Erythroblast (primary cell): ENCODE measurements around the gene RPL28.

Experiments used
- DNase-seq, 2 experiments: peaks; one replicate each; lab custom pipeline; 2025; lab: John Stamatoyannopoulos, UW
- GATA1 ChIP-seq: IDR thresholded peaks from 2 replicates; pipeline ENCODE4 v1.6.1; 2011; ENCODE audit warnings: low read depth, mild to moderate bottlenecking, control low read depth, low read length, moderate library complexity
- POLR2A ChIP-seq: IDR thresholded peaks from 2 replicates; pipeline ENCODE4 v1.6.1; 2011; ENCODE audit warnings: mild to moderate bottlenecking, low read length

The RPL28 gene

DNA sequence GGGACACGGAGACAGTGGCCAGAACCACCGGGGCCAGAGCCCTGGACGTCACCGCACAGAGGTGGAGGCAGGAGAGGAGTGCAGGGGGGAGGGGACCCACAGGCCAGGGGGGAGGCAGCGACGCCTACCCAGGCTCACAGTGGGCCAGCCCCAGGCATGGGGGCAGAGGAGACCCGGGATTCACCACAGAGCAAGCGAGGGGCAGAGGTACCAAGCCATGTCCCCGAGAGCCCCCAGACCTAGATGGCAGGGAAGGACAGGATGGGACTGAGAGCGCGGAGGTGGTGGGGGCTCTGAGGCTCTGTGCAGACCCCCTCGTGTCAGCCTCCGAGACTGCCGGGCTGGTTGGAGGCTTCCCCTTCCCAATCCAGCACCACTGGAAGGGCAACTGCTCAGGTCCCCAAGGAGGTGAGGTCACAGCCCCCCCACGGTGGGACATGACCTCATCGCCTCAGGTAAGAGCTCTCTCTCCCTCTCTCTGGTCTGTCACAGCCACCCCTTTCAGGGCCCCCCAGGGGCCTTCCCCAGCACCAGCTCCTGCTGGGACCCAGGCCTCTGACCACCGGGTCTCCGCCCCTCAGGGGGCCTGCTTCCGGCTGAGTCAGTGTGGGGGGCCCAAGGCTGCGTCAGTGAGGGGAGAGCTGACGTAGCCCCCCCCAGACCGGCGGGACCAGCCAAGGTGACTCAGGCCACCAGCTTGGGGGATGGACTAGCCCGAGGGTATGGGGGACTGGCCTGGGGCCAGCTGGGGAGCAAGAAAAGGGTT lies 13.2 kb upstream of the RPL28 start:
- TF ChIP-seq GATA1 (no peak), POLR2A (no peak)
- no peak for DNase-seq

DNA sequence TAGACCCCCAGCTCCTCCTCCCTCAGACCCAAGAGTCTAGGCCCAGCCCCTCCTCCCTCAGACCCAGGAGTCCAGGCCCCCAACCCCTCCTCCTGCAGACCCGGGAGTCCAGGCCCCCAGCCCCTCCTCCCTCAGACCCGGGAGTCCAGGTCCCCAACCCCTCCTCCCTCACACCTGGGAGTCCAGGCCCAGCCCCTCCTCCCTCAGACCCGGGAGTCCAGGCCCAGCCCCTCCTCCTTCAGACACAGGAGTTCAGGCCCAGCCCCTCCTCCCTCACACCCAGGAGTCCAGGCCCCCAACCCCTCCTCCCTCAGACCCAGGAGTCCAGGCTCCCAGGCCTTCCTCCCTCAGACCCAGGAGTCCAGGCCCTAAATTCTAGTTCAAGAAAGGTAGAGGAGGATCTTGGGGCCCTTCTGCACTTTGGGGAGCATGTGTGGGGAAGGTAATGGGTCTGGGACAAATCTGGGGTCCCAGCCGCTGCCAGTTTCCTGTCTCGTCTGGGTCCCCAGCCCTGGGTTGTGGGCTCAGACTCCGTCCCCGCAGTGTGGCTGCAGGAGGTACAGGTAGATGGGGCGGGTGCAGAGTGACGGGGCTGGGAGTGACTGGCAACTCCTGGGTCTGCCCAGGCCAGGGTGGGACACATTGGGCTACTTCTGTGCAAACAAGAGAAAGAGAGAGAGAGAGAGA lies 12.3 kb upstream of the RPL28 start:
- no peak for TF ChIP-seq POLR2A
- no peak for TF ChIP-seq GATA1
- DNase-seq: no peak

DNA sequence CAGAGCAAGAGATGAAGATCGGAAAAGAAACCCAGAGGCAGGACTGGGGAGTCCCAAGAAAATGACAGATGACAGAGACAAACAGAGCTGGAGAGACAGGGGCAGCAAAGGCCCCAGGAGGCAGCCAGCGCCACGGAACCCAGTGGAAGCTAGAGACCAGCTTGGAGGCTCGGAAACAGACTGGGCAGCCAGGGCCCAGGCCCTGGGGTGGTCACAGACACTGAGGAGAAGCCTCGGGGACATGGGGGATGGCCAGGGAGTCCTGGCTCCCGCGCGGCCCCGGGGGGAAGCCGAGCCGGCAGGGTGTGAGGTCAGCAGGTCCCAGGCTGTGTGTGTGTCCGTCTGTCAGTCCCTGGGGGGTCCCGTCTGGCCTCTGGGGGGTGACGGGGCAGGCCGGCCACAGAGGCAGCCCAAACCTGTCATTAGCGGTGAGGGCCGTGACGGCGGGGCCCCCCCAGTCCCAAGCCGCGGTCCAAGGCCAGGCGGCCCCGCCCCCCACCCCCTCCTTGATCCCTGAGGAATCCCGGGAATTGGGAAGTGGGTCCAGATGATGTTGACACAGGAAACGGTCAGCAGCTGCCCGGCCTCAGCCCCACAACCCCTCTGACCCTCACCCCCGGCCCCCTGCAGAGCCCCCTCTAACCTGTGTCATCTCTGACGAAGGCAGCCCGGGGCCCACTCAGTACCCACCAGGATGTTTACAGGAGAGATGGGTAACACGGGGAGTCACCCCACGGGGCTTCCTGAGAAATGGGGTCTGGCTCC lies 11.6 kb upstream of the RPL28 start:
- no peak for DNase-seq

DNA sequence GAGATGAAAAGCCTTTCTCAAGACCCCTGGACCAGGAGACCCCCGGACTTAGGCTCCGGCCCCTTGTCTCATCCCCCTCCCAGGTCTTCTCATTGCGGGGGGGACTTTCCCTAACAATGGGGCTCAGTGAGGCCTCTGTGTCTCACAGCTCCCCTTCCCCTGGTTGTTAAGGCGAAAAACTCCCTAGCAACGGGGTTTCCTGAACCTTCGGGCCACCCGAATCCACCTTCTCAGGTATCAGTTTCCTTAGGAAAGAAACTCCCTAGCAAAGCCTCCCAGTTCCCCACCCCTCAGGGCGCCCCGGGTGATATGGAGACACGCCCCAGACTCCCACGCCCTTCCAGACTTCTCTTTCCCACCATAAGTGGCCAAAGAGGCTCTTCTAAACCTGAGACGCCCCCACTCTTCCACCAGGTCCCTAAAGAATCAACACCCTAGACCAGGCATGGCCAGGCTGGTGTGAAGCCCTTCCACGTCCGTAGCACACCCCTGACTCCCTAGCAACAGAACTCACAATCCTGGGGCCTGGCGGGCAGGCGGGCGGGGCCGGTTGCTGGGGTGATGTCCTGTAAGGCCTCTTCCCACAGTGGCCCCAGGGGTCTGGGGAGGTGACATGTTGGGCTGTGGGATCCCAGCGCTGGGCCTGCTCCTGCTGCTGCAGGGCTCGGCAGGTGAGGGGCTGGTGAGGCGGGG lies 9.3 kb upstream of the RPL28 start, which contains the start of gene TMEM190:
Gene TMEM190 (plus strand): TSS at position 586 of the 693 bp plus-strand sequence. CDS start 28 bp downstream, at position 614.
- peak; percentile 28 to 43 for DNase-seq
- TF ChIP-seq POLR2A (no peak), GATA1 (no peak)

More for the DNA sequence above, 11.6 kb upstream of the RPL28 start:
- TF ChIP-seq POLR2A (no peak), GATA1 (no peak)

DNA sequence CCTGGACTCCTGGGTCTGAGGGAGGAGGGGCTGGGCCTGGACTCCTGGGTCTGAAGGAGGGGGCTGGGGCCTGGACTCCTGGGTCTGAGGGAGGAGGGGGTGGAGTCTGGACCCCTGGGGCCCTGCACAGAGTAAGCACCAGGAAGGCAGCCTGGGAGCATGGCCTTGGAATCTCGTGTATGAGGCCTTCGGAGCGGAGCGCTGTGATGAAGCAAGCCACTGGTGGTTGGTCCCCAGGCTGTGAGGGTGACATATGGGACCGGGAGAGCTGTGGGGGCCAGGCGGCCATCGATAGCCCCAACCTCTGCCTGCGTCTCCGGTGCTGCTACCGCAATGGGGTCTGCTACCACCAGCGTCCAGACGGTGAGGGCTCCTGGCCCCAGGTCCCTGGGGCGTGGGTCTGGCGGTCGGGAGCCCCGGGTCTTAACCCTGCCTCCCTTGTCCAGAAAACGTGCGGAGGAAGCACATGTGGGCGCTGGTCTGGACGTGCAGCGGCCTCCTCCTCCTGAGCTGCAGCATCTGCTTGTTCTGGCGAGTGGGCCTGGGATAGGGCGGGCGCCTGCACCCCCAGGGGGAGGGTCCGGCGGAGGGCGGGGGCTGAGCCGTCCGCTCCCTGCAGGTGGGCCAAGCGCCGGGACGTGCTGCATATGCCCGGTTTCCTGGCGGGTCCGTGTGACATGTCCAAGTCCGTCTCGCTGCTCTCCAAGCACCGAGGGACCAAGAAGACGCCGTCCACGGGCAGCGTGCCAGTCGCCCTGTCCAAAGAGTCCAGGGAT lies 8.2 kb upstream of the RPL28 start:
- TF ChIP-seq GATA1 (no peak), POLR2A (no peak)
- DNase-seq: no peak

DNA sequence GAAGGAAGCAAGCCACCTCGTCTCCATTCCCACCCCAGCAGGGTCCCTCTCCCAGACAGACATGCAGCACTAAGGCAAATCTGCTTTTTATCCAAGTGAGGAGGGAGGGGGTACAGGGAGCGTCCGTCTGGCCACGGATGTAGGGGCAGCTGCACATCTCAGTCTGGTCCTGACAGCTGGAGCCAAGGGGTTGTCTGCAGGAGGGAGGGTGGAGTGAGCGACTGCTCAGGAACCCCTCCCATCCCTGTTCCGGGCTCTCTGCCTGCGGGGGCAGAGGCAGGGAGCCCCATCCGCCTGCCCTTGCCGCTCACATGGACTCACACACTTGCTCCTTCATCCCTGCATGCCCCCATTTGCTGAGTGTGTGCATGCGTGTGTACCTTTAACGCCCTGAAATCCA lies 6.6 kb upstream of the RPL28 start:
- DNase-seq: no peak
- TF ChIP-seq GATA1: no peak
- no peak for TF ChIP-seq POLR2A

DNA sequence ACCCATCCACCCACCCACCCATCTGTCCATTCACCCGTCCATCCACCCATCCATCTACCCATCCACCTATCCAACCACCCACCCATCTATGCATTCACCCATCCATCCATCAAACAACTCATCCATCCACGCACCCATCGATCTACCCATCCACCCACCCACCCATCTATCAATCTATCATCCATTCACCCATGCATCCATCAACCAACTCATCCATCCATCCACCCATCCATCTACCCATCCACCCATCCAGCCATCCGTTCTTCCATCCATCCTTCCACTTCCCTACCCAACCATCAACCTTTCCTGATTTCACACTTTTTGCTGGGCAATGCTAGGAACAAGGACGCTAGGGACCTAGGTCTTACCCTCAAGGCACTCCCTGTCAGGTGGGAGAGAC lies 3.7 kb upstream of the RPL28 start:
- TF ChIP-seq POLR2A (no peak), GATA1 (no peak)

DNA sequence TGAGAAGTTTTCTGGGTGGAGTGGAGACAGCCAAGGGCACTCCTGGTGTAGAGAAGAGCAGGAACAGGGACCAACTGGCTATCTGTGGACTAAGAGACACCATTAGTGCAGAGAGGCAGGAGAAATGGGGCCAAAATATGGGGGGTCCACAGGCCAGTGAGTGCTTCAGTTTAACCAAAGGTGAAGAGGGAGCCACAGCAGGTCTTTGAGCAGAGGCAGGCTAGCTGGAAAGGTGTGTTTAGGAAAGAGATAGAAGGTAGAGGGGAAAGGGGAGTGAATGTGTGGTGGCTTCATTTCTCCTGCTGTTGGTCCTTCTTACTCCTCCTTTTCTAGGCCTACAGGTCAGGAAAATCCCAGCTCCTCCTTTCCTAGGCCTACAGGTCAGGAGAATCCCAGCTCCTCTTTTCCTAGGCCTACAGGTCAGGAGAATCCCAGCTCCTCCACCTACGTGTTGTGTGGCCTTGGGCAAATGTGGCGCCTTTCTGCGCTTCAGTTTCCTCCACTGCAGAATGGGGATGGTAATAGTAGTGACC lies 3.1 kb upstream of the RPL28 start:
- DNase-seq: no peak
- TF ChIP-seq GATA1 (no peak), POLR2A (no peak)

More for the DNA sequence above, 3.7 kb upstream of the RPL28 start:
- no peak for DNase-seq

DNA sequence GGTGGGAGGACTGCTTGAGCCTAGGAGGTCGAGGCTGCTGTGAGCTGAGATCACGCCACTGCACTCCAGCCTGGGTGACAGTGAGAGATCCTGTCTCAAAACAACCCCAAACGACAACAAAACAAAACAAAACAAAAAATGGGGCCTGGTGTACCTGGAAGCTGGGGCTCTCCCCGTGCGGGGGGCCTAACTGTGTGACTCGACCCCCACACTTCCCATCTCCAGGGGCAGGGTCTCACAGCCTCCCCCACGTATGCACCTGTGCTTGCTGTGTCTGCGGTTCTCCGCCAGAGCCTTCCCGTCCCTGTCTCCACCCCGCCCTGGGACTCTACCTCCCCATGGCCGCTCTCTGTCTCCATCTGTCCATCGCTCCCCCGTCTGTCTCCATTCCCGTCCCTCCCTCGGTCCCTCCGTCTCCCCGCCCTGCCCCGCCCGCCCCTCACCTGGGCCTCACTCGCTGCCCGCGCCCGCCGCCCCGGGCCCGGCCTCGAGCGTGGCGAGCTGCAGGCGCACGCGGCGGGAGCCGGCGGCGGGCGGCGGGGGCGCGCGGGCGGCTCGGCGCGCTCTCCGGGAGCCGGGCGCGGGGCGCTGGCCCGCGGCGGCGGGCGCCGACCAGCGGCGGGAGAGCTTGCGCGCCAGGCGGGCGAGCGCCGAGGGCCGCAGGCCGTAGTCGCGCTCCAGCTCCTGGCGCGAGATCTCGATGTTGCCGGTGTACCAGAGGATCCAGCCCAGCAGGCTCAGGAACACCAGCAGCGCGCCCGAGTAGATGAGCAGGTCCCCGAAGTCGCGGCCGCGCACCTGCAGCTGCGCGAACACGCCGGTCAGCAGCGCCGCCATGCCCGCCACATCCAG lies 2.2 kb upstream of the RPL28 start:
- TF ChIP-seq POLR2A (peak; percentile 22), GATA1 (no peak)
- DNase-seq: peak; percentile 72 to 76

DNA sequence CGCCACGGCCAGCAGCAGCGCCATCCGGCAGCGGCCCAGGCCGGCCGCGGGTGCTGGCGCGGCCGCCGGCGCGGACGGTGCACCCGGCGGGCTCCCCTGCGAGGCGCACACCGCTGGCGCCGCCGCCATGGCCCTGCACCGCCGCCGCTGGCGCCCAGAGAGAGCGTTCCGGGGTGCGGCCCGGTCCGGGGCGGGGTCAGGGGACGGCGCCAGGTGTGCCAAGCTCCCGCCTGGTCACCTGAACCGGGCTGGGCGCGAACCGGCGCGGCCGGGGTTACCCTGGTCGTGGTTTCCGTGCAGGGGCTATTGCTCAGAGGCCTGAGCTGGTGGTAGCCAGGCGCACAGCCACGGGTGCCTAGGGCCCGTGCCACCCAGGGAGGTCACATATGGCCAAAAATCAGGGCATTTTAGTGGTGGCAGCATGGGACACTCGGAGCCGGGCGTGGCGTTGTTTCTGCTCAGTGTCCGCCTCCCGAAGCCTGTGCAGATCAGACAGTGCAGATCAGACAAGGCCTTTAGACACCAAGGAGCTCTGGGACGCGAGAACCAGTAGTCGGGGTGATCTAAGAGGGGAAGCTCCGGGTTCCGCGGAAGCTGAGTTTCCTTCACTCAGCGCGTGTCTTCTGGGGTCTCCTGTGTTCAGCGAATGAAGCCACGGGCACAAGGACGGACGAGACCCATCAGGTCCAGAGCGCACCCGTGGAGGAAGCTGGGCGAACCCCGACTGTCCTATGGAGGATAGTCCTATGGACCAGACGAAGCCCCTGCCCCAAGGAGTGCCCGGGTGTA lies 1.4 kb upstream of the RPL28 start, which contains the start of gene TMEM238:
Gene TMEM238 (minus strand): TSS at position 162 of the 789 bp plus-strand sequence. CDS start 33 bp downstream, at position 129.
- DNase-seq: peak; percentile 62 to 71
- TF ChIP-seq GATA1 (no peak), POLR2A (no peak)
